Epithelial cell of proximal tubule (primary cell): Measurements from ENCODE around the gene PHLDA3. TPM values are rescaled to one million over a fixed set of nuclear protein-coding genes. Genes with fewer than 3 reads are reported as not detected.

Experiments used
- DNase-seq: peaks from one replicate; pipeline ENCODE4 v3.0.0-alpha.2; 2011; ENCODE audit warnings: low read depth
- H3K4me3 ChIP-seq: 2 replicates; pipeline ENCODE4 v1.5.1; 2011; ENCODE audit warnings: low read depth, mild to moderate bottlenecking, low read length
- total RNA-seq: library from RNA; depleted of rRNA; stranded (reverse); fragments of >200 nt; gene quantifications from 2 replicates; pipeline ENCODE4 v1.2.3, GENCODE V29; 2015
- TF ChIP-seq, protein P1 (sequence below): conservative IDR thresholded peaks from 2 replicates; pipeline ENCODE4 v1.5.1; 2012; ENCODE audit warnings: low read depth, mild to moderate bottlenecking, low read length

Gene PHLDA3
- total RNA-seq, 1 donor from 2014 or later = 53.9 TPM

DNA sequence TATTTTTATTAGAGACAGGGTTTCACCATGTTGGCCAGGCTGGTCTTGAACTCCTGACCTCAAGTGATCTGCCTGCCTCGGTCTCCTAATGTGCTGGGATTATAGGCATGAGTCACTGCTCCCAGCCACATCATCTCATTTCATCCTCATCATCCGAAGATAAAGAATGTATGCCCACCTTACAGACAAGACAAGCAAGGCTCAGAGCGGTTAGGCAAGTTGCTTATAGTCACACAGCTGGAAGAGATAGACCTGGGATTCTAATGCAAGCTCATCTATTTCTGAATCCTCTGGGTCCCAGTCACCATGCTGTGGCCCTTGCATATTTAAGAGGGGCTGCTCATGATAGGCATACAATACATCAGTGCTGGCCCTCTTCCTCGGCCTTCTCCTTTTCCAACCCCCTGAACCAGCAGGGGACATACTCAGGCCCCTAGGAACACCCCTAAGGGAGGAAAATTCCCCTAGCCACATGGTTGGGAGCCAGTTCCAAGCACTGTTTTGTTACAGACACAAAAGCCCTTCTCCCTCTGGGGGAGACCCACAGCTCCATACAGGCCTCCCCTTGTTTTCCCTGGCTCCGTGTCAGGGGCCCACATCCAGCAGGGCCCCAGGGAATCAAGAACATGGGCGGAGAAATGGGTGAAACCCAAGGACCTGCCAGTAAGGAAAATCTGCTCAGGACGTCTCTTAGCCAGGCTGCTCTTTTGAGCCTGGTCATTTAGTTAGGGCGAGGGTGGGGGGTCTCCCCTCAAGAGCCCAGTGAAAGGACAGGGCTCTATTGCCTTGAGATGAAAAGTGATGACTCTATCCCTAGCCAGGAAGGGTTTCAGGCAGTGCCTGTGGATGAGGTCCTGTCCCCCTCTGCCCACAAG, 31.0 kb upstream of the PHLDA3 start:
- TF ChIP-seq, protein P1, sequence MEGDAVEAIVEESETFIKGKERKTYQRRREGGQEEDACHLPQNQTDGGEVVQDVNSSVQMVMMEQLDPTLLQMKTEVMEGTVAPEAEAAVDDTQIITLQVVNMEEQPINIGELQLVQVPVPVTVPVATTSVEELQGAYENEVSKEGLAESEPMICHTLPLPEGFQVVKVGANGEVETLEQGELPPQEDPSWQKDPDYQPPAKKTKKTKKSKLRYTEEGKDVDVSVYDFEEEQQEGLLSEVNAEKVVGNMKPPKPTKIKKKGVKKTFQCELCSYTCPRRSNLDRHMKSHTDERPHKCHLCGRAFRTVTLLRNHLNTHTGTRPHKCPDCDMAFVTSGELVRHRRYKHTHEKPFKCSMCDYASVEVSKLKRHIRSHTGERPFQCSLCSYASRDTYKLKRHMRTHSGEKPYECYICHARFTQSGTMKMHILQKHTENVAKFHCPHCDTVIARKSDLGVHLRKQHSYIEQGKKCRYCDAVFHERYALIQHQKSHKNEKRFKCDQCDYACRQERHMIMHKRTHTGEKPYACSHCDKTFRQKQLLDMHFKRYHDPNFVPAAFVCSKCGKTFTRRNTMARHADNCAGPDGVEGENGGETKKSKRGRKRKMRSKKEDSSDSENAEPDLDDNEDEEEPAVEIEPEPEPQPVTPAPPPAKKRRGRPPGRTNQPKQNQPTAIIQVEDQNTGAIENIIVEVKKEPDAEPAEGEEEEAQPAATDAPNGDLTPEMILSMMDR = no peak
- H3K4me3 ChIP-seq = no peak overlapping the region
- no peak for DNase-seq

DNA sequence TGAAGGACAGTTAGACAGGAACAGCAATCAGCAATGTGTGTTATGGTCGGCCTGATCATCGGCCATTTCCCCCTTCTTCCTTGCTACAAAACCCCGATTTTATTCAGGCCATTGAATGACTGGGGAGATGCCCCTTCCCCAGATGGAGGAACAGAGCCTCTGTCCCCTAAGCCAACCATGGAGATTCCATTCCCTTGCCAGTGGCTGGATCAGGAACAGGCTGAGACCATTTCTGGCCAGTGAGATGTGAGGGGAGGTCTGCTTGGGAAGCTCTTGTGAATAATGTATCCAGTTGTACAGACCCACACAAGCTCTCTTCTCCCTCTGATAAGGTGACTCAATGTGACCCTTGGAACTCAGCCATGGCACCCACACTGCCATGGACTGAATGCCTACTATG, 30.2 kb upstream of the PHLDA3 start:
- no peak overlapping the region for H3K4me3 ChIP-seq
- DNase-seq = no peak

DNA sequence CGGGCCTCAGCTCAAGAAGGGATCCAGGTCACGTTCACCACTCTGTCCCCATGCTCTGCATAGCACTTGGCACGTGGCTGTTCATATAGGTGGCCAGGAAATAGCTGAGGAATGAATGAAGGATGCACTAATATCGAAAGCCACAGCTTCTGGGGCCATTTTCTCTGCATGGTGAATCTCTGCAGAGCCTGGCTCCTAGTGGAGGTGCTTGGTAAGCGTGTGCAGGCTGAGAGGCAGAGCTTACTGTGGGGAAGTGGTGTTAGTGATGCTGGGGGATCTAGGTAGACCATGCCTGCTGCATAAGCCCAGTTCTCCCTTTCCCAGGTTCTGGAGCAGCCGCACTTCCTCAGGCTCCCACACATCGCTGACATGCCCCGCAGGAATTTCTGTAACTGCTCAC, 29.6 kb upstream of the PHLDA3 start:
- H3K4me3 ChIP-seq = no peak overlapping the region
- no peak for DNase-seq
- TF ChIP-seq, protein P1 = no peak

More for the DNA sequence above, 30.2 kb upstream of the PHLDA3 start:
- TF ChIP-seq, protein P1 = no peak

DNA sequence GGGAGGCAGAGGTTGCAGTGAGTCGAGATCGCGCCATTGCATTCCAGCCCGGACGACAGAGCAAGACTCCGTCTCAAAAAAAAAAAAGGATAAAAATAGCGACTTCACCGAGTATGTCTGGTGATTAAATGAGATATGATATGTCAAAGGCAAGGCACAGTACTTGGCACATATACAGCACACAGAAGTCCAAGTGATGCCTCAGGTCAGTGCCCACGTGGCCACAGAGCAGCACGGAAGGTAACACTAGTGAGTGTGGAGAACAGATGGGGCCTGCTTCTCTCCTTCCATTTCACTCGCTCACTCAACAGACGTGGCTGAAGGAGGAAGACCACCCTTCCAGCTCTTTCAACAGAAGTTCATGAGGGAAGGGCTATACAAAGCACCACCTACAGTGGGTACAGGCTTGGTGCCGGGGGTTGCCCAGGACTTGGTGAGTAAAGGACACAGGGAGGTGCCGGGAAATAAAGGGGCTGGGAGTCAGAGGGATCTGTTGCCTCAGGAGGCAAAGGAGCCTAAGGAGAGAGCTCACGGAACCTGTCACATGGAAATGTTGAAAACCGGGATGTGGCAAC, 29.0 kb upstream of the PHLDA3 start:
- TF ChIP-seq, protein P1 = no peak
- DNase-seq = no peak
- H3K4me3 ChIP-seq = no peak overlapping the region

DNA sequence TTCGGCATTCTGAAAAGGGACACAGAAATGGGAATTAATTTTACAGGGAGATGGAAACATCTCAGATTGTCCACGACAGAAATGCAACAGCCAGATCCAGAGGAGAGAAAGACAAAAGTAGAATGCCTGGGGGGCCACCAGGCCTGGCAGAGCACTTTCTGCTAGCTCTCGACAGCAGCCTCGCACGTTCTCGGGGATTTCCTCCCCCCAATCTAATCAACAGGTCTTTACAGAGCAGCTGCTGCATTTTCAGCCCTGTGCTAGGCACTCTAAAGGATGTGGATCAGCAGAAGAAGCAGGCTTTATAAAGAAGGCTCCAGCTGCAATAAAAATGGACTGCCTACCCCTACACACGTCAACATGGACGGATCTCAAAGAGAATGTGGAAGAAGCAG, 27.3 kb upstream of the PHLDA3 start:
- TF ChIP-seq, protein P1 = no peak
- no peak for DNase-seq
- no peak overlapping the region for H3K4me3 ChIP-seq

DNA sequence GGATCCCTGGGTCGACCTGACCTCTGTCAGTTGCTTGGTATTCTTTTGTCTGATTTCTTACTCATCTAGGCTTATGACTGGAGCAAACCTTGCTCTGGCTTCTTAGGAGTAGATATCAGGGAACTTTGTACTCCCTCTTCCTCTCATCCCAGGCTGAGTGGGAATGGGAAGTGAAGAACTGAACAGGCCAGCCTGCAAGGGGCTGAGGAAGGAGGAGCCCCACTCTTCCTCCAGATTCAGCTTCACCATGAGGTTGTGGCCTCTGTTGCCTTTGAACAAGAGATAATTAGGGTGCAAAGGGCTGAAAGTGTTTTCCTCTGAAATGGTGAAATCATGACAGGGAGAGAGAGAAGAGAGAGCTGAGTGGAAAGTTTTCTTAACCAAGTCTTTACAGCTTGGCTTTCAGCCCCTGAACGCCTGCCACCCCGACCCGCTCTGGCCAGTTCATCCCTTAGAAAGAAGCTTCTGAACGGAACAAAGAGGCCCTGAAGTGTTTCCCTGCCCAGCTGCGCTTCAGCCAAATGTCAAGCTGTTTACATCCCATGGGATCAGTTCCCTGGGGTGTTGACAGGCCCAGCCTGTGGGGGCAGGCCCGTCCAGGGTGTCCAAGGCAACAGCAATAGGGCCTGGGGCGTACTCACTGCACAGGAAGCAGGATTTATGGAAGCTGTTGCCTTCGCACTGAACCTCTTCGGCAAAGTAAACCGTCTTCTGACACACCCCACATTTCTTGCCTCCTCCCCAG, 26.7 kb upstream of the PHLDA3 start:
- H3K4me3 ChIP-seq = no peak overlapping the region
- no peak for DNase-seq
- TF ChIP-seq, protein P1 = no peak
